Upper lobe of right lung (tissue), 1 donor: ENCODE measurements around the gene GATM. TPM values are rescaled to one million over a fixed set of nuclear protein-coding genes. Genes with fewer than 3 reads are reported as not detected.
"Not testable (repeated sequence)": the region's sequence is repeated elsewhere in the genome, so short reads cannot be mapped to it uniquely, and the experiment has no call there.

ENCODE experiments used
- ATAC-seq: fragments of 200-7000 bp; cut with Tn5 transposase; one replicate; pipeline ENCODE4 v1.9.1; 2020; ENCODE audit warnings: mild to moderate bottlenecking, moderate library complexity
- DNase-seq: peaks from one replicate; pipeline ENCODE4 v3.0.0-alpha.2; 2020
- H3K27ac ChIP-seq: fragments of 200-600 bp; one replicate; pipeline ENCODE4 v1.8.0; 2022
- H3K27me3 ChIP-seq: fragments of 200-600 bp; one replicate; pipeline ENCODE4 v1.8.0; 2022; ENCODE audit warnings: mild to moderate bottlenecking
- H3K36me3 ChIP-seq: fragments of 200-600 bp; one replicate; pipeline ENCODE4 v1.8.0; 2022
- H3K4me1 ChIP-seq: fragments of 200-600 bp; one replicate; pipeline ENCODE4 v1.8.0; 2022
- H3K4me3 ChIP-seq: fragments of 200-600 bp; one replicate; pipeline ENCODE4 v1.8.0; 2022; ENCODE audit warnings: mild to moderate bottlenecking
- H3K9me3 ChIP-seq: fragments of 200-600 bp; one replicate; pipeline ENCODE4 v1.8.0; 2022
- CTCF ChIP-seq: fragments of 200-600 bp; IDR thresholded peaks from one replicate; pipeline ENCODE4 v1.8.0; 2022; ENCODE audit warnings: antibody characterized with exemption
- intact Hi-C: fragments of 100-400 bp; cut with DNase I; formaldehyde crosslinking; loops from one replicate; pipeline ENCODE4 v1.11.0; 2022
- total RNA-seq: library from RNA; stranded (reverse); fragmentation: NEBNext Ultra II Directional; extraction: Animal tissue kit (Norgen Biotek cat#: 25700); gene quantifications from one replicate; pipeline ENCODE4 v1.2.1, GENCODE V29; 2021
- donor health status: DM: no; HTN: yes; CAD: no; lungs with severe emphysema.

Gene GATM
- total RNA-seq, 1 donor from 2014 or later, result 7.2 TPM

- Histone ChIP-seq H3K27me3 (peaks cover 27% of the 10 kb centered on the region), H3K9me3 (no peaks in the 10 kb centered on the region), H3K4me1 (no peaks in the 10 kb centered on the region), H3K27ac (no peak overlapping the region), H3K4me3 (no peak overlapping the region), H3K36me3 (no peaks in the 10 kb centered on the region)
- DNase-seq, result no peak
- intact Hi-C loops, result no loop called here
- no peak for ATAC-seq
- TF ChIP-seq CTCF, result no peak
Observed at GRCh38 chr15:45371546-45371945, 6.8 kb downstream of the GATM start.

GRCh38 chr15:45370042-45370441, 8.3 kb downstream of the GATM start:
- H3K36me3 ChIP-seq, H3K4me1 ChIP-seq, H3K4me3 ChIP-seq, H3K9me3 ChIP-seq, H3K27ac ChIP-seq, DNase-seq, ATAC-seq, intact Hi-C loops: not testable (repeated sequence)
- H3K27me3 ChIP-seq, result peaks cover 16% of the 10 kb centered on the region

- ATAC-seq, H3K27ac ChIP-seq, H3K4me1 ChIP-seq, H3K9me3 ChIP-seq, H3K36me3 ChIP-seq, DNase-seq, H3K27me3 ChIP-seq, H3K4me3 ChIP-seq, intact Hi-C loops: not testable (repeated sequence)
Observed at GRCh38 chr15:45367222-45367621, 11.1 kb downstream of the GATM start.

- no peak overlapping the region for H3K27ac ChIP-seq
- H3K4me3 ChIP-seq, result no peak overlapping the region
- H3K4me1 ChIP-seq, result no peaks in the 10 kb centered on the region
- intact Hi-C loops, result no loop called here
- no peaks in the 10 kb centered on the region for H3K9me3 ChIP-seq
- H3K27me3 ChIP-seq, result no peaks in the 10 kb centered on the region
- TF ChIP-seq CTCF, result no peak
- no peak for ATAC-seq
- peaks cover 10% of the 10 kb centered on the region for H3K36me3 ChIP-seq
- DNase-seq, result no peak
Observed at GRCh38 chr15:45364271-45364670, 14.1 kb downstream of the GATM start.

- Histone ChIP-seq H3K36me3 (peaks cover 10% of the 10 kb centered on the region), H3K4me3 (no peak overlapping the region), H3K27ac (no peak overlapping the region), H3K27me3 (no peaks in the 10 kb centered on the region), H3K9me3 (no peaks in the 10 kb centered on the region), H3K4me1 (no peaks in the 10 kb centered on the region)
- ATAC-seq, result no peak
- no peak for DNase-seq
- no peak for TF ChIP-seq CTCF
- intact Hi-C loops, result no loop called here
Observed at GRCh38 chr15:45363801-45364200, 14.5 kb downstream of the GATM start.

GRCh38 chr15:45363334-45363733, 15.0 kb downstream of the GATM start:
- no peaks in the 10 kb centered on the region for H3K27me3 ChIP-seq
- no peaks in the 10 kb centered on the region for H3K4me1 ChIP-seq
- no peak overlapping the region for H3K27ac ChIP-seq
- H3K36me3 ChIP-seq, result peaks cover 10% of the 10 kb centered on the region
- H3K4me3 ChIP-seq, result no peak overlapping the region
- no peak for ATAC-seq
- no peaks in the 10 kb centered on the region for H3K9me3 ChIP-seq
- intact Hi-C loops, result no loop called here
- TF ChIP-seq CTCF, result no peak
- DNase-seq, result no peak

- no peak for TF ChIP-seq CTCF
- Histone ChIP-seq H3K36me3 (peaks cover 10% of the 10 kb centered on the region), H3K4me1 (no peaks in the 10 kb centered on the region), H3K4me3 (no peak overlapping the region), H3K9me3 (no peaks in the 10 kb centered on the region), H3K27ac (no peak overlapping the region), H3K27me3 (no peaks in the 10 kb centered on the region)
- DNase-seq, result no peak
- ATAC-seq, result no peak
- intact Hi-C loops, result no loop called here
Observed at GRCh38 chr15:45362419-45362818, 15.9 kb downstream of the GATM start.
